ENCODE measurements around the gene RGSL1. TPM values are rescaled to one million over a fixed set of nuclear protein-coding genes. Genes with fewer than 3 reads are reported as not detected.

RGSL1 gene
- total RNA-seq = not detected

DNA sequence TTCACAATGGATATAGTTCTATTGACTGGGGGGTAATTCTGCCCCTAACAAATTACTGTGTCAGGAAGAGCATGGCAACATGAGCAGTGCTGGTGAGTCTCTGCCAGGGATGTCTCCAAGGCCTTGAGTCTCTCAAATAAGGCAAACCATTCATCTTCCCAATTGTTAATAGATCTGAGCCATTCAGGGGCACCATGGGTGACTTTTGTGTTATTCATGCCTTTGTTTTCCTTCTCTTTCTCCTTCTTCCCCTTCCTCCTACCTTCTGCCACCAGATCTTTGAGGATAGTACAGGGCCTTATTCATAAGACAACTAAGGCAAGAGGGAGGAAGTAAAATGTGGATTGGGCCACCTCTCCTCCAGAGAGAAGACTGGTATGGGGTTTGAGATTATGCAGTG lies at the start of gene RGSL1:
RGSL1 (plus strand) TSS at position 60 of the 400 bp plus-strand sequence; CDS start at position 80, 20 bp downstream.
- H3K4me3 ChIP-seq (ENCODE audit: low read length) = no peak within 1 kb of the TSS
- no peaks in the 10 kb centered on the region for H3K9me3 ChIP-seq (ENCODE audit: low read depth, low read length)
- no peaks in the 10 kb centered on the region for H3K4me1 ChIP-seq (ENCODE audit: insufficient read depth, low read length)
- H3K27me3 ChIP-seq (ENCODE audit: insufficient read depth, low read length) = no peaks in the 10 kb centered on the region

DNA sequence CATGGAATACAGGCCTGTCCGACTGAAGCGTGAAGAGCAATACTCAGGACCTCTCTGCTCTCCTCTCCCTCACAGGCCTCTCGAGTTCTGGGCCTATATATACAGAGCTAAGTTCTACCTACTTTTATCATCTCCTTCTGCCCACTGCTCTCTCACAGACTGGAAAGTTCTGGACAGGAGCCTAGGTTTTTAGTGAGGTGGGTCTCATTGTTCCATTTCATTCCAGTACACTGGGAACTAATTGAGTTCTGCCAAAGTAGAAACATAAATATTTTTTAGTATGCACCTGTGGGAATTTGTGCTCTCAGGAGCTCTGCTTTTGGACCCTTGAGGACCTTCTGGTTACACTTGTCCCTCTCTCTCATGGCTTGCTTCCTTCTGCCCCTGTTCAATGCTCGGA lies 49.4 kb upstream of the RGSL1 start, which contains the start of gene TEDDM1:
TEDDM1 (minus strand) TSS at position 101 of the 400 bp plus-strand sequence. CDS start 182 bp downstream, outside the sequence.
- Histone ChIP-seq H3K27me3 (ENCODE audit: insufficient read depth, low read length) (peaks cover 2% of the 10 kb centered on the region), H3K4me3 (ENCODE audit: low read length) (no peak within 1 kb of the TSS), H3K9me3 (ENCODE audit: low read depth, low read length) (peaks cover 2% of the 10 kb centered on the region), H3K4me1 (ENCODE audit: insufficient read depth, low read length) (peaks cover 10% of the 10 kb centered on the region)

- Histone ChIP-seq H3K9me3 (ENCODE audit: low read depth, low read length) (peaks cover 8% of the 10 kb centered on the region), H3K4me1 (ENCODE audit: insufficient read depth, low read length) (no peaks in the 10 kb centered on the region), H3K27me3 (ENCODE audit: insufficient read depth, low read length) (peaks cover 5% of the 10 kb centered on the region), H3K4me3 (ENCODE audit: low read length) (no peak overlapping the region)
Observed at GRCh38 chr1:182404781-182405180, 45.2 kb upstream of the RGSL1 start.

GRCh38 chr1:182405578-182405977 lies 44.4 kb upstream of the RGSL1 start:
- H3K9me3 ChIP-seq (ENCODE audit: low read depth, low read length) = peaks cover 8% of the 10 kb centered on the region
- no peaks in the 10 kb centered on the region for H3K4me1 ChIP-seq (ENCODE audit: insufficient read depth, low read length)
- no peak overlapping the region for H3K4me3 ChIP-seq (ENCODE audit: low read length)
- peaks cover 5% of the 10 kb centered on the region for H3K27me3 ChIP-seq (ENCODE audit: insufficient read depth, low read length)

DNA sequence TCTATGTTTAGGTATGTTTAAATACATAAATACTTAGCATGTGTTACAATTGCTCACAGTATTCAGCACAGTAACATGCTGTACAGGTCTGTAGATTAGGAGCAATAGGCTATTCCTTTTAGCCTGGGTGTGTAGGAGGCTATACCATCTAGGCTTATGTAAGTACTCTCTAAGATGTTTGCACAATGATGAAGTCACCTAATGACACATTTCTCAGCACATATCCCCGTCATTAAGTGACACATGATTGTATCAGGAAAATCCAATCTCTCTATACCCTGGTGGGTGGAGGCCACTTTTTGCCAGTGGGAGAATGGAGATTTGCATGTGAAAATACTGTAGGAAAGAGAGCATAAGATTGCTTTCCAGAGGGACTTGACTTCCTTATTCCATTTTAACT lies 43.9 kb upstream of the RGSL1 start:
- H3K4me1 ChIP-seq (ENCODE audit: insufficient read depth, low read length) = no peaks in the 10 kb centered on the region
- H3K27me3 ChIP-seq (ENCODE audit: insufficient read depth, low read length) = peaks cover 5% of the 10 kb centered on the region
- no peak overlapping the region for H3K4me3 ChIP-seq (ENCODE audit: low read length)
- H3K9me3 ChIP-seq (ENCODE audit: low read depth, low read length) = peaks cover 8% of the 10 kb centered on the region

DNA sequence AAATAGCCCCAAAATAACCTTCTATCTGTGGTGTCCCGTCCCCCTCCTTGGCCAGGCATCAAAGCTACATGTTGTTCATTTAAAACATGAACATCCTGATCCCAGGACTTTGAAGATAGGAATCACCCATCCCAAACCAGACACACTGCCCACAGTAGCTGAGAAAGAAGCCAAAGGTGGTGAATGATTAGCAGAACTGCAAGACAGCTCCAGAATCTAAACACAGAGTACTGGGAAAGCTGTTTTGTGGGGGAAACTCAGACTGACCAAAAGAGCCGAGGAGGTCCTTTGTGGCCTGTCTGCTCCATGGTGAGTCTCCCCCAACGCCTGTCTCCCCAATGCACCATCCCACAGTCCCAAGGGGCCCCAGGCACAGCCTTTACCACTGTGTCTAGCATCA lies 42.2 kb upstream of the RGSL1 start:
- Histone ChIP-seq H3K9me3 (ENCODE audit: low read depth, low read length) (peaks cover 8% of the 10 kb centered on the region), H3K4me3 (ENCODE audit: low read length) (no peak overlapping the region), H3K4me1 (ENCODE audit: insufficient read depth, low read length) (no peaks in the 10 kb centered on the region), H3K27me3 (ENCODE audit: insufficient read depth, low read length) (peaks cover 5% of the 10 kb centered on the region)

GRCh38 chr1:182408435-182409075 lies 41.4 kb upstream of the RGSL1 start:
- Histone ChIP-seq H3K27me3 (ENCODE audit: insufficient read depth, low read length) (peaks cover 5% of the 10 kb centered on the region), H3K4me3 (ENCODE audit: low read length) (no peak overlapping the region), H3K9me3 (ENCODE audit: low read depth, low read length) (peaks cover 8% of the 10 kb centered on the region), H3K4me1 (ENCODE audit: insufficient read depth, low read length) (no peaks in the 10 kb centered on the region)

DNA sequence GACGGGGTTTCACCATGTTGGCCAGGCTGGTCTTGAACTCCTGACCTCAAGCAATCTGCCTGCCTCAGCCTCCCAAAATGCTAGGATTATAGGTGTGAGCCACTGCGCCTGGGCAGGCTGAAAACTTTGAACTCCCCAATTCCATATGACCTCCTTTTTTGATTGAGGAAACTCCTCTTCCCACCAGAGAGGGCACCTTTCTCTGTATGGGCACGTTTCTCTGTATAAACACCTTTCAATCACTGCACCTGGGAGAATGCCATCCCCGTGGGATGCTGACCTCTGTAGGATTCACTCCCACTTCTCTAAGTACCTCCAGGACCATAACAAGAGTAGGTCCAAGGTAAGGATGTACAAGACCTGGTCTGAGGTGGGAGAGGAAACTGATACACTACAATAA lies 39.8 kb upstream of the RGSL1 start:
- peaks cover 8% of the 10 kb centered on the region for H3K9me3 ChIP-seq (ENCODE audit: low read depth, low read length)
- H3K27me3 ChIP-seq (ENCODE audit: insufficient read depth, low read length) = peaks cover 5% of the 10 kb centered on the region
- no peak overlapping the region for H3K4me3 ChIP-seq (ENCODE audit: low read length)
- no peaks in the 10 kb centered on the region for H3K4me1 ChIP-seq (ENCODE audit: insufficient read depth, low read length)

DNA sequence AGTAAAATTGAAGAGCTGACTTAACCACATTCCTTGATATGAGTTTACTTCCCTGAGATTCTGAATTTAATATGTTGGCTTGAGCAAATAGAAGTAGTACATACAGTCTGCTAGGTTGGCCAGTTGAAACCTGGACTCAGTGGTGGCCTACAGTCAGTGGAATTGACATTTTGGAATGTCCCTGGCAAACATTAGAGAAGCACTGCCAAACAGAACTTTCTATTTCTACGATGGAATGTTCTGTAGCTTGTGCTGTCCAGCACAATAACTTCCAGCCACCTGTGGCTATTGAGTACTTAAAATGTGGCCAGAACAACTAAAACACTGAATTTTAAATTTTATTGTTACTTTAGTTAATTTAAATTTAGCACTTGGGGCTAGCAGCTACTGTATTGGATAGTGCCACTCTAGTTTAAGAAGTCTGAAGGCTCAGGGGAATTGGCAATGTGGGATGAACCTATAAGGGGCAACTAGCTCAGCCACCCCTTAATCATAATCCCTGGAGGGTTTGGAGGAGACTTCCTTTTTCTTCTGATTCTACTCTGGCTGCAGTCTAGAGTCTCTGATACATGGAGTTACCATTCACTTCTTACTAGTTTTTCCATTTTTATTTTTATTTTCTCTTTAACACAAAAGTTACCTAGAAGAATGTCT lies 39.2 kb upstream of the RGSL1 start:
- no peaks in the 10 kb centered on the region for H3K4me1 ChIP-seq (ENCODE audit: insufficient read depth, low read length)
- H3K27me3 ChIP-seq (ENCODE audit: insufficient read depth, low read length) = peaks cover 1% of the 10 kb centered on the region
- H3K9me3 ChIP-seq (ENCODE audit: low read depth, low read length) = peaks cover 4% of the 10 kb centered on the region
- no peak overlapping the region for H3K4me3 ChIP-seq (ENCODE audit: low read length)

DNA sequence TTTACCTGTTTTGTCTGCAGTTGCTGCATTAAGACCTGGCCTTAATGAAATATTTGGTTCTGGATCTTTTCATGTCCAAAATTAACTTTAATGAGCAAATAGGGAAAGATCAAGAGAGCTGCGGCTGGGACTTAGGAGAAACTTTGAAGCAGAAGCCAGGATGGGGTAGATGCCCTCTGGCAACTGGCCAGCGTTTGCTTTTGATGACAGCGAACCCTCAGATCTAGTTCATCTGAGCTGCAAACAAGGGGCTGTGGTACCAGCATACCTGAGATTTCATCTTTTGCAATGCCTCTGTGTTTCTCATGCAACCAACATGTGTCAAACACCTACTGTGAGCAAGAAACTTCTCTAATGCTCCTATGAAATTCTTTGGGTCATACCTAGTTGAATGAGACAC lies 36.5 kb upstream of the RGSL1 start:
- H3K9me3 ChIP-seq (ENCODE audit: low read depth, low read length) = no peaks in the 10 kb centered on the region
- H3K4me3 ChIP-seq (ENCODE audit: low read length) = no peak overlapping the region
- no peaks in the 10 kb centered on the region for H3K4me1 ChIP-seq (ENCODE audit: insufficient read depth, low read length)
- H3K27me3 ChIP-seq (ENCODE audit: insufficient read depth, low read length) = no peaks in the 10 kb centered on the region

GRCh38 chr1:182413969-182414368 lies 36.0 kb upstream of the RGSL1 start:
- Histone ChIP-seq H3K9me3 (ENCODE audit: low read depth, low read length) (no peaks in the 10 kb centered on the region), H3K4me1 (ENCODE audit: insufficient read depth, low read length) (no peaks in the 10 kb centered on the region), H3K4me3 (ENCODE audit: low read length) (no peak overlapping the region), H3K27me3 (ENCODE audit: insufficient read depth, low read length) (no peaks in the 10 kb centered on the region)

DNA sequence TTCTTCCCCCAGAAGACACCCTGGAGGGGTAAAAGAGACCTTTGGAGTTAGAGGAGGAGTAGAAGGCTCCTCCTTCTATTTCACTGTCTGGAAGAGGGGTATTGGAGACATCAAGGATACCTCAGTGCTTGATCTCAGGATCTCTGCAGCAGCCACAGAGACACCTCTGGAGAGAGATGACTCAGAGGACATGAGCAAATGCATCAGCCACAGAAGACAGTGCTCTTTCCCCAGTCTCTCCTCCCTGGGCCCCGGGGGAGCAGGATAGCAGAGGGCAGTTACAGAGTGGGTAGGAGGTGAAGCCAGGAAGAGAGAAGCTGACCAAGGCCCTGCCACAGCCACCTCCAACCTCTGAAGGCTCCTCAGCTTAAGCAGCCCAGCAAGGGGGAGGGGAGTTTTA lies 34.2 kb upstream of the RGSL1 start:
- no peaks in the 10 kb centered on the region for H3K27me3 ChIP-seq (ENCODE audit: insufficient read depth, low read length)
- no peaks in the 10 kb centered on the region for H3K9me3 ChIP-seq (ENCODE audit: low read depth, low read length)
- H3K4me3 ChIP-seq (ENCODE audit: low read length) = no peak overlapping the region
- peaks cover 6% of the 10 kb centered on the region for H3K4me1 ChIP-seq (ENCODE audit: insufficient read depth, low read length)

DNA sequence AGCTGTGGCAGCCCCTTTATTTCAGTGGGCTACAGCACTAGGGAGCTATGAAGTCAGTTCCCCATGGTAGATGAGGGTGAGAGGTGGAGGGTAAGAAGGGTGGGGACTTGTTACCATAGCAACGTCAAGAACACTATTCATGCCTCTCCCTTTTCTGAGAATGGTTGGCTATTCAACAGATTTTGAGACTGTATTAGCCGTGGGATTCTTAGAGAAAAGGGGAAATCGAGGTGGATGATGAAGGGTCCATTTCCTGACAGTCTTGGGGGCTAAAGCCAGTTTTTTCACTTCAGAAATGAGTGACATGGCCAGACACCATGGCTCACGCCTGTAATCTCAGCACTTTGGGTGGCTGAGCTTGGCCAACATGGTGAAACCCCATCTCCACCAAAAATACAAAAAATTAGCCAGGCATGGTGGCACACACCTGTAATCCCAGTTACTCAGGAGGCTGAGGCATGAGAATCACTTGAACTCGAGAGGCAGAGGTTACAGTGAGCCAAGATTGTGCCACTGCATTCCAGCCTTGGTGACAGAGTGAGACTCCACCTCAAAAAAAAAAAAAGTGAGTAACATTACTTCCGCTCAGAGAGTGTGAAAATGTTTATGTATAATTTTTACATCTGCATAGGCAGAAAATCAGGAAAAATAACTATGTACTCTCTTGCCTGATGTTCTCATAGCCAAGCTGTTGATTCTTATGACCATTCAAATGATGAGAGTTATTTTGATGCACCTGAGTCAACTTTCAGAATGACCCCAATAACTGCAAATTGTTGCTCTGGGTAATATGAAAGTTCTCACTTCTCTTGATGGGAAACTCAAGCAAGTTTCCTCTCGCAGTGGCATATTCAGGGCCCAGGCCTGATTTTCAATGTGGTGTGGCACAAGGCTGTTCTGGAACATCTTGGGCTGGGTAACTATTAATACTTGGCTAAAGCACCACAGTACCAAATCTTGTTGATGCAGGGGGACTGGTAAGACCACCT lies 23.2 kb upstream of the RGSL1 start:
- Histone ChIP-seq H3K27me3 (ENCODE audit: insufficient read depth, low read length) (no peaks in the 10 kb centered on the region), H3K4me3 (ENCODE audit: low read length) (no peak overlapping the region), H3K9me3 (ENCODE audit: low read depth, low read length) (no peaks in the 10 kb centered on the region), H3K4me1 (ENCODE audit: insufficient read depth, low read length) (peaks cover 15% of the 10 kb centered on the region)

- H3K4me1 ChIP-seq (ENCODE audit: insufficient read depth, low read length) = peaks cover 15% of the 10 kb centered on the region
Observed at GRCh38 chr1:182428043-182428442, 21.9 kb upstream of the RGSL1 start.

More at GRCh38 chr1:182428043-182428442, 21.9 kb upstream of the RGSL1 start:
- Histone ChIP-seq H3K9me3 (ENCODE audit: low read depth, low read length) (no peaks in the 10 kb centered on the region), H3K27me3 (ENCODE audit: insufficient read depth, low read length) (no peaks in the 10 kb centered on the region), H3K4me3 (ENCODE audit: low read length) (no peak overlapping the region)

All from mononuclear cell (primary cell).